GM10266 (cell line): ENCODE data around the gene WASF2.
A peak's percentile ranks its signal among the peaks of the same experiment; 100 is the strongest.

Source experiments
- DNase-seq: peaks from one replicate; pipeline ENCODE4 v3.0.0; 2012; ENCODE audit errors: extremely low spot score
- TF ChIP-seq, protein P1 (sequence below): IDR thresholded peaks from 2 replicates; pipeline ENCODE4 v1.5.1; 2012; ENCODE audit warnings: mild to moderate bottlenecking, low read depth; ENCODE audit not compliant: control insufficient read depth, insufficient read depth; ENCODE audit errors: missing control alignments

The WASF2 gene

GRCh38 chr1:27513528-27513927, 23.6 kb upstream of the WASF2 start:
- TF ChIP-seq, protein P1, sequence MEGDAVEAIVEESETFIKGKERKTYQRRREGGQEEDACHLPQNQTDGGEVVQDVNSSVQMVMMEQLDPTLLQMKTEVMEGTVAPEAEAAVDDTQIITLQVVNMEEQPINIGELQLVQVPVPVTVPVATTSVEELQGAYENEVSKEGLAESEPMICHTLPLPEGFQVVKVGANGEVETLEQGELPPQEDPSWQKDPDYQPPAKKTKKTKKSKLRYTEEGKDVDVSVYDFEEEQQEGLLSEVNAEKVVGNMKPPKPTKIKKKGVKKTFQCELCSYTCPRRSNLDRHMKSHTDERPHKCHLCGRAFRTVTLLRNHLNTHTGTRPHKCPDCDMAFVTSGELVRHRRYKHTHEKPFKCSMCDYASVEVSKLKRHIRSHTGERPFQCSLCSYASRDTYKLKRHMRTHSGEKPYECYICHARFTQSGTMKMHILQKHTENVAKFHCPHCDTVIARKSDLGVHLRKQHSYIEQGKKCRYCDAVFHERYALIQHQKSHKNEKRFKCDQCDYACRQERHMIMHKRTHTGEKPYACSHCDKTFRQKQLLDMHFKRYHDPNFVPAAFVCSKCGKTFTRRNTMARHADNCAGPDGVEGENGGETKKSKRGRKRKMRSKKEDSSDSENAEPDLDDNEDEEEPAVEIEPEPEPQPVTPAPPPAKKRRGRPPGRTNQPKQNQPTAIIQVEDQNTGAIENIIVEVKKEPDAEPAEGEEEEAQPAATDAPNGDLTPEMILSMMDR: no peak
- no peak for DNase-seq

DNA sequence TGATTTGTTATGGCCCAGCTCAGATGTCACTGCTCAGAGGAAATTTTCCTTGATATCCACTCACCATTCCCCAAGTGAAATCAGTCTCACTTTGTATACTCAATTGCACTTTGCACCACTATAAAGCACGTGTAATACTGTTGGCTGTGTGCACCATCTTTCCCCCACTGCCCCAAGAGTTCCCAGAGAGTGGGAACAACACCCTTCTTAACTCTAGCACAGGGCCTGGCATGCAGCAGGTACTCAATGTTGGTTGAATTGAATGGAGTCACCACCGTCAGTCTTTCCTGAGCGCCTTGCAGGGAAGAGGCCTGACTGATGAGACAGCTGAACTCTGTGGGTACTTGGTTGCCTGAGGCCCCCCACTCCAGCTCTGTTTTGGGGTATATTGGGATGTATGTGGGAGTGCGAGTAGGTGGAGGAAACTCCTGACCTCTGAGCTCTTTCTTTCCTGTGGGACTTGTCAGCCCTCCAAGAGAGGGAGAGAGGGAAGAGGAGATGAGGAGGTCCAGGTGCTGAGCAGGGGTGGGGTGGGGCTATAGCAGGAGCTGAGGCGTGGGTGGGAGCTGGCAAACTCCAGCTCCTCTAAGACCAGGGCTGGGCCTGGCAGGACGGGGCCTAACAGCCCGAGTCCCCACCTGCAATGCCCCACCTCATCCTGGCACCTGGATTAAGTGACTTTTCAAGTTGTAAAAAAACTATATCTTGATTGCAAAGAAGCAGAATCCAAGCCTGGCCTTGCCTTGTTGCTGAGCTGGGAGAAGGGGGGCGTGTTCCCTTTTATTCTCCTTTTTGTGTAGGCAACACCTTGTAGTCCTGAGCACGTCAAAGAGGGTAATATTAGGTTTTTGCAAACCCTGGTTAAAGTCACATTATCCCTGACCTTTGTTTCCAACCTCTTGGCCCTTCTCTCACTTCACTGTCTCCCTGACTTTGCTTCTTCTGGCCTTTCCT, 19.4 kb upstream of the WASF2 start:
- DNase-seq: no peak
- TF ChIP-seq, protein P1: no peak

- TF ChIP-seq, protein P1: peak; percentile 20
- DNase-seq: no peak
These were observed 18.1 kb upstream of the WASF2 start for GRCh38 chr1:27507960-27508665.

GRCh38 chr1:27506703-27507102, 16.7 kb upstream of the WASF2 start:
- TF ChIP-seq, protein P1: no peak

DNA sequence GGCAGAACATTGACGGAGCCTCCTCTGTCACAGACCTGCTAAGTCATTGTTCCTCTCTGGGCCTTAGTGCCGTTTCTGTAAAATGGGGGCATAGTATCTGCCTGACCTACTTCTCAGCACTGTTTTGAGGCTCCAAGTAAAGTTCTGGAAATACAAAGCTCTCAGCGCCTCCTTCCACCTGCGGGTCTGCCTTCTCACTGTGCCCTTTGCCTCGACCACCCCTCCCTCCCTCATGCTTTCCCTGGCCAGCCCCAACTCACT, 15.4 kb upstream of the WASF2 start:
- TF ChIP-seq, protein P1: no peak
- no peak for DNase-seq

More at GRCh38 chr1:27506703-27507102, 16.7 kb upstream of the WASF2 start:
- DNase-seq: no peak

GRCh38 chr1:27504588-27505419, 14.8 kb upstream of the WASF2 start:
- TF ChIP-seq, protein P1: no peak
- DNase-seq: no peak
